Measurements from ENCODE around the gene TMPRSS2.

DNA sequence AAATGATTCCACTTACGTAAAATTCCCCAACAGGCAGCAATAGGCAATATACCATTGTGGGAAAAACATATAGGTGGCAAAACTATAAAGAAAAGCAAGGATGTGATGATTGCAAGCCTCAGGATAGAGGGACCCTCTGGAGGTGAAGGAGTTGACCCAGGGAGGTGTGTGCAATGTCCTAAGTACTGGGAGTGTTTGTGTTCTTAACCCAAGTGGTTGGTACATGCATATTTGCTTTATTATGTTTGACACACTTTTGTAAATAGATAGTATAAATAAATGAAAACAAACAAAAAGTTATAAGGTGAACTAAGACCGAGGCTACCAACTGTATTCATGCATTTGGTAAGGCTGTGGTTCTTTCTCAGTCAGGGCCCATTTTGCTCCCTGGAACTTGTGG lies 74.4 kb downstream of the TMPRSS2 start:
- TF ChIP-seq POLR2A (IDR thresholded peaks at IDR 0.05) = no peak
- TF ChIP-seq, protein P1, sequence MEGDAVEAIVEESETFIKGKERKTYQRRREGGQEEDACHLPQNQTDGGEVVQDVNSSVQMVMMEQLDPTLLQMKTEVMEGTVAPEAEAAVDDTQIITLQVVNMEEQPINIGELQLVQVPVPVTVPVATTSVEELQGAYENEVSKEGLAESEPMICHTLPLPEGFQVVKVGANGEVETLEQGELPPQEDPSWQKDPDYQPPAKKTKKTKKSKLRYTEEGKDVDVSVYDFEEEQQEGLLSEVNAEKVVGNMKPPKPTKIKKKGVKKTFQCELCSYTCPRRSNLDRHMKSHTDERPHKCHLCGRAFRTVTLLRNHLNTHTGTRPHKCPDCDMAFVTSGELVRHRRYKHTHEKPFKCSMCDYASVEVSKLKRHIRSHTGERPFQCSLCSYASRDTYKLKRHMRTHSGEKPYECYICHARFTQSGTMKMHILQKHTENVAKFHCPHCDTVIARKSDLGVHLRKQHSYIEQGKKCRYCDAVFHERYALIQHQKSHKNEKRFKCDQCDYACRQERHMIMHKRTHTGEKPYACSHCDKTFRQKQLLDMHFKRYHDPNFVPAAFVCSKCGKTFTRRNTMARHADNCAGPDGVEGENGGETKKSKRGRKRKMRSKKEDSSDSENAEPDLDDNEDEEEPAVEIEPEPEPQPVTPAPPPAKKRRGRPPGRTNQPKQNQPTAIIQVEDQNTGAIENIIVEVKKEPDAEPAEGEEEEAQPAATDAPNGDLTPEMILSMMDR (IDR thresholded peaks at IDR 0.05) = no peak

Measured in heart left ventricle (tissue), 13 donors.